Keratinocyte (primary cell): ENCODE measurements around the gene PDCD7.

Source experiments
- EZH2 ChIP-seq: IDR thresholded peaks from one replicate; pipeline ENCODE4 v1.6.1; 2012; ENCODE audit warnings: inconsistent platforms, mild to moderate bottlenecking, low read length, moderate library complexity
- TF ChIP-seq, protein P1 (sequence below), 3 experiments: IDR thresholded peaks in 1 of 3; conservative IDR thresholded peaks in 1 of 3; optimal IDR thresholded peaks in 1 of 3; 2 replicates in 2 of 3; 3 replicates in 1 of 3; pipeline versions ENCODE3 to v1.5.1; 2011; ENCODE audit warnings: low read length in 3 of 3, mild to moderate bottlenecking in 3 of 3, moderate library complexity in 2 of 3, control low read depth in 1 of 3, inconsistent platforms in 1 of 3; ENCODE audit not compliant: insufficient read depth in 2 of 3; ENCODE audit errors: extremely low read depth in 1 of 3

DNA sequence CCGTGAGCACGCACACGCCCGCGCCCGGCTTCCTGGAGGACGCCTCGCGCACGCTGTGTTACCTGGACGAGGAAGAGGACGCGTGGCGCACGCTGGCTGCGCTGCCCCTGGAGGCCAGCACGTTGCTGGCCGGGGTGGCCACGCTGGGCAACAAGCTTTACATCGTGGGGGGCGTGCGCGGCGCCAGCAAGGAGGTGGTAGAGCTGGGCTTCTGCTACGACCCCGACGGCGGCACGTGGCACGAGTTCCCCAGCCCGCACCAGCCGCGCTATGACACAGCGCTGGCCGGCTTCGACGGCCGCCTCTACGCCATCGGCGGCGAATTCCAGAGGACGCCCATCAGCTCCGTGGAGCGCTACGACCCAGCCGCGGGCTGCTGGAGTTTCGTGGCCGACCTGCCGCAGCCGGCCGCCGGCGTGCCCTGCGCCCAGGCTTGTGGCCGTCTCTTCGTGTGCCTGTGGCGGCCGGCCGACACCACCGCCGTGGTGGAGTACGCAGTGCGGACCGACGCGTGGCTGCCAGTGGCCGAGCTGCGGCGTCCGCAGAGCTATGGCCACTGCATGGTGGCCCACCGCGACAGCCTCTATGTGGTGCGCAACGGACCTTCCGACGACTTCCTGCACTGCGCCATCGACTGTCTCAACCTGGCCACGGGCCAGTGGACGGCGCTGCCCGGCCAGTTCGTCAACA is 56.2 kb downstream of the PDCD7 start:
- TF ChIP-seq, protein P1, sequence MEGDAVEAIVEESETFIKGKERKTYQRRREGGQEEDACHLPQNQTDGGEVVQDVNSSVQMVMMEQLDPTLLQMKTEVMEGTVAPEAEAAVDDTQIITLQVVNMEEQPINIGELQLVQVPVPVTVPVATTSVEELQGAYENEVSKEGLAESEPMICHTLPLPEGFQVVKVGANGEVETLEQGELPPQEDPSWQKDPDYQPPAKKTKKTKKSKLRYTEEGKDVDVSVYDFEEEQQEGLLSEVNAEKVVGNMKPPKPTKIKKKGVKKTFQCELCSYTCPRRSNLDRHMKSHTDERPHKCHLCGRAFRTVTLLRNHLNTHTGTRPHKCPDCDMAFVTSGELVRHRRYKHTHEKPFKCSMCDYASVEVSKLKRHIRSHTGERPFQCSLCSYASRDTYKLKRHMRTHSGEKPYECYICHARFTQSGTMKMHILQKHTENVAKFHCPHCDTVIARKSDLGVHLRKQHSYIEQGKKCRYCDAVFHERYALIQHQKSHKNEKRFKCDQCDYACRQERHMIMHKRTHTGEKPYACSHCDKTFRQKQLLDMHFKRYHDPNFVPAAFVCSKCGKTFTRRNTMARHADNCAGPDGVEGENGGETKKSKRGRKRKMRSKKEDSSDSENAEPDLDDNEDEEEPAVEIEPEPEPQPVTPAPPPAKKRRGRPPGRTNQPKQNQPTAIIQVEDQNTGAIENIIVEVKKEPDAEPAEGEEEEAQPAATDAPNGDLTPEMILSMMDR (optimal IDR thresholded peaks at IDR 0.05 in 1 of 3, IDR thresholded peaks at IDR 0.05 in 1 of 3, conservative IDR thresholded peaks at IDR 0.05 in 1 of 3; ENCODE audit: extremely low read depth in 1 of 3, insufficient read depth in 2 of 3, low read length in 3 of 3): no peak
- TF ChIP-seq EZH2: no peak
